ENCODE measurements around the gene APOD. TPM values are rescaled to one million over a fixed set of nuclear protein-coding genes. Genes with fewer than 3 reads are reported as not detected.
A peak's percentile ranks its signal among the peaks of the same experiment; 100 is the strongest.
"Not testable (repeated sequence)": the region's sequence is repeated elsewhere in the genome, so short reads cannot be mapped to it uniquely, and the experiment has no call there.

The APOD gene
- total RNA-seq, 1 experiment from 2014 or later = 0.48 TPM

- H4K20me1 ChIP-seq (ENCODE audit: insufficient read depth); DNase-seq; H3K9me3 ChIP-seq (ENCODE audit: insufficient read depth, low read depth); H3K4me2 ChIP-seq; H3K4me1 ChIP-seq (replicated peaks; ENCODE audit: insufficient read depth); intact Hi-C loops (cut with micrococcal nuclease; ENCODE audit: unreplicated experiment); CTCF ChIA-PET; H2AFZ ChIP-seq; H3K9me2 ChIP-seq (ENCODE audit: insufficient read depth); H3K27ac ChIP-seq; BruUV-seq (replicated peaks); H3K79me2 ChIP-seq (ENCODE audit: low read depth); H3K36me3 ChIP-seq (ENCODE audit: low read depth); POLR2A ChIA-PET (ENCODE audit: unreplicated experiment); H3K27me3 ChIP-seq (ENCODE audit: insufficient read depth, low read depth); H3K4me3 ChIP-seq; H3F3A ChIP-seq (ENCODE audit: insufficient read depth, low read depth): not testable (repeated sequence)
Measured at GRCh38 chr3:195629682-195630081, 45.9 kb upstream of the APOD start.

- H3K79me2 ChIP-seq (ENCODE audit: low read depth); POLR2A ChIA-PET (ENCODE audit: unreplicated experiment); BruUV-seq (replicated peaks); H3K9me2 ChIP-seq (ENCODE audit: insufficient read depth); H4K20me1 ChIP-seq (ENCODE audit: insufficient read depth); H3K4me2 ChIP-seq; H3K4me3 ChIP-seq; DNase-seq; H3F3A ChIP-seq (ENCODE audit: insufficient read depth, low read depth); H3K4me1 ChIP-seq (replicated peaks; ENCODE audit: insufficient read depth); H3K9me3 ChIP-seq (ENCODE audit: insufficient read depth, low read depth); H3K36me3 ChIP-seq (ENCODE audit: low read depth); intact Hi-C loops (cut with micrococcal nuclease; ENCODE audit: unreplicated experiment); H2AFZ ChIP-seq; H3K27ac ChIP-seq; H3K27me3 ChIP-seq (ENCODE audit: insufficient read depth, low read depth): not testable (repeated sequence)
- CTCF ChIA-PET = interaction anchor here (0.6 kb wide), 1 partner anchor 384 kb away, joined by 3 read pairs; no protein-coding TSS in a partner anchor
Measured at GRCh38 chr3:195628386-195628920, 44.7 kb upstream of the APOD start.

- H3K79me2 ChIP-seq (ENCODE audit: low read depth); H3K9me3 ChIP-seq (ENCODE audit: insufficient read depth, low read depth); H3K4me3 ChIP-seq; POLR2A ChIA-PET (ENCODE audit: unreplicated experiment); H3K27ac ChIP-seq; H3K27me3 ChIP-seq (ENCODE audit: insufficient read depth, low read depth); H3F3A ChIP-seq (ENCODE audit: insufficient read depth, low read depth); H2AFZ ChIP-seq; H3K9me2 ChIP-seq (ENCODE audit: insufficient read depth); H3K4me1 ChIP-seq (replicated peaks; ENCODE audit: insufficient read depth); H3K4me2 ChIP-seq; BruUV-seq (replicated peaks); CTCF ChIA-PET; intact Hi-C loops (cut with micrococcal nuclease; ENCODE audit: unreplicated experiment); H4K20me1 ChIP-seq (ENCODE audit: insufficient read depth); DNase-seq; H3K36me3 ChIP-seq (ENCODE audit: low read depth): not testable (repeated sequence)
Measured at GRCh38 chr3:195627515-195628385, 44.0 kb upstream of the APOD start.

DNA sequence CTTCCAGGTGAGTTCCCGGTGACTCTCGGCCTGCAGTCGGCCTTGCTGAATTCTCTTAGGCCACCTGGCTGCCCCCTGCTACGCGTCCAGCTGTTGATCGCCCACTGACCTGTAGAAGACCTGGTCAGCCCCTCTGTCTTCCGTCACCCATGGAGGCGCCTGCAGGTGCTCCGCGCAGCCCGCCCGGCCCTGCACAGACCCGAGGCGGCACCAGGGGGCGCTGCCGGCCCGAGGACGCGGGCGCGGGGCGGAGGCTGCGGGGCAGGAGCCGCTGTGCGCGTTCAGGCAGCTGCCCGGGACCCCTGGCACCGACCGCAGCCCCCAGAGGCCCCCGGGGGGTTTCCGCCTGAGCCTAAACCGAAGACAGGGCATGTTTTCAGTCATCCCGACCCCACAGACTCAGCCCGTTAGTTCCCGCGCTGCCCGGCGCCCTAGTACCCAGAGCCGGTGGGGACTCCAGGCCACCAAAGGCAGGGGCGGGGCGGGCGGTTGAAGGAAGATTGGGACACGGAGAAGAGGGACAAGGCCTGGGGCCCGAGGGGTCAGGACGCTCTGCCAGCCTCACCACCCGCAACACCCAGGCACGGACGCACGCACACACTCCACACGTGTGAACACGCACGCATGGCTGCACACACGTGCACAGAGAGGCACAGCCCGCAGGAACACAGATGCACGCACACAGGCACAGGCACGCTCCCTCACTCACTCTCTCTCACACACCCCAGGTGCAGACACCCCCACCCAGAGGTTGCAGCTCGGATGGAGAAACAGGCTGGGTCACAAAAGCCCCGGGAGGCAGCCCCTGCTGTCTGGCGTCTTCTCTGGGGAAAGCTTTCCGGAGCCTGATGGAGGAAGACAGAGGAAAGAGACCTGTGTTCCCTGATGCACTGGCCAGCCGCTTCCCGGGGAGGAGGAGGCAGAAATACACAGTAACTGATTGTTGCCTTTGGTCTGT lies 41.1 kb upstream of the APOD start:
- H3K4me2 ChIP-seq = peak overlapping the region; percentile 54; the same call in 1 of the 2 replicates
- BruUV-seq (replicated peaks); H3K27ac ChIP-seq; H3K4me1 ChIP-seq (replicated peaks; ENCODE audit: insufficient read depth); H3K4me3 ChIP-seq; H4K20me1 ChIP-seq (ENCODE audit: insufficient read depth); H3K9me2 ChIP-seq (ENCODE audit: insufficient read depth); H3K9me3 ChIP-seq (ENCODE audit: insufficient read depth, low read depth); H3K36me3 ChIP-seq (ENCODE audit: low read depth); intact Hi-C loops (cut with micrococcal nuclease; ENCODE audit: unreplicated experiment); H3K27me3 ChIP-seq (ENCODE audit: insufficient read depth, low read depth); H3K79me2 ChIP-seq (ENCODE audit: low read depth); DNase-seq; CTCF ChIA-PET; H3F3A ChIP-seq (ENCODE audit: insufficient read depth, low read depth); POLR2A ChIA-PET (ENCODE audit: unreplicated experiment); H2AFZ ChIP-seq: not testable (repeated sequence)
- TF ChIP-seq, protein P1, sequence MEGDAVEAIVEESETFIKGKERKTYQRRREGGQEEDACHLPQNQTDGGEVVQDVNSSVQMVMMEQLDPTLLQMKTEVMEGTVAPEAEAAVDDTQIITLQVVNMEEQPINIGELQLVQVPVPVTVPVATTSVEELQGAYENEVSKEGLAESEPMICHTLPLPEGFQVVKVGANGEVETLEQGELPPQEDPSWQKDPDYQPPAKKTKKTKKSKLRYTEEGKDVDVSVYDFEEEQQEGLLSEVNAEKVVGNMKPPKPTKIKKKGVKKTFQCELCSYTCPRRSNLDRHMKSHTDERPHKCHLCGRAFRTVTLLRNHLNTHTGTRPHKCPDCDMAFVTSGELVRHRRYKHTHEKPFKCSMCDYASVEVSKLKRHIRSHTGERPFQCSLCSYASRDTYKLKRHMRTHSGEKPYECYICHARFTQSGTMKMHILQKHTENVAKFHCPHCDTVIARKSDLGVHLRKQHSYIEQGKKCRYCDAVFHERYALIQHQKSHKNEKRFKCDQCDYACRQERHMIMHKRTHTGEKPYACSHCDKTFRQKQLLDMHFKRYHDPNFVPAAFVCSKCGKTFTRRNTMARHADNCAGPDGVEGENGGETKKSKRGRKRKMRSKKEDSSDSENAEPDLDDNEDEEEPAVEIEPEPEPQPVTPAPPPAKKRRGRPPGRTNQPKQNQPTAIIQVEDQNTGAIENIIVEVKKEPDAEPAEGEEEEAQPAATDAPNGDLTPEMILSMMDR (conservative IDR thresholded peaks at IDR 0.05) = 0 out of 2 replicates have a peak, but pooled peaks have one; percentile 5

- H3K27ac ChIP-seq; H3F3A ChIP-seq (ENCODE audit: insufficient read depth, low read depth); H3K9me3 ChIP-seq (ENCODE audit: insufficient read depth, low read depth); H3K27me3 ChIP-seq (ENCODE audit: insufficient read depth, low read depth); H3K4me1 ChIP-seq (replicated peaks; ENCODE audit: insufficient read depth); H4K20me1 ChIP-seq (ENCODE audit: insufficient read depth); DNase-seq; CTCF ChIA-PET; H3K4me3 ChIP-seq; H3K79me2 ChIP-seq (ENCODE audit: low read depth); BruUV-seq (replicated peaks); H3K36me3 ChIP-seq (ENCODE audit: low read depth); intact Hi-C loops (cut with micrococcal nuclease; ENCODE audit: unreplicated experiment); H3K9me2 ChIP-seq (ENCODE audit: insufficient read depth); H3K4me2 ChIP-seq; H2AFZ ChIP-seq; POLR2A ChIA-PET (ENCODE audit: unreplicated experiment): not testable (repeated sequence)
Measured at GRCh38 chr3:195624171-195624570, 40.4 kb upstream of the APOD start.

GRCh38 chr3:195623217-195623965 lies 39.7 kb upstream of the APOD start:
- H4K20me1 ChIP-seq (ENCODE audit: insufficient read depth); H3K4me1 ChIP-seq (replicated peaks; ENCODE audit: insufficient read depth); H3K4me3 ChIP-seq; H3K27me3 ChIP-seq (ENCODE audit: insufficient read depth, low read depth); CTCF ChIA-PET; DNase-seq; H3K27ac ChIP-seq; BruUV-seq (replicated peaks); H3K9me3 ChIP-seq (ENCODE audit: insufficient read depth, low read depth); H3K9me2 ChIP-seq (ENCODE audit: insufficient read depth); H3K4me2 ChIP-seq; H3K36me3 ChIP-seq (ENCODE audit: low read depth); POLR2A ChIA-PET (ENCODE audit: unreplicated experiment); H2AFZ ChIP-seq; H3F3A ChIP-seq (ENCODE audit: insufficient read depth, low read depth); H3K79me2 ChIP-seq (ENCODE audit: low read depth); intact Hi-C loops (cut with micrococcal nuclease; ENCODE audit: unreplicated experiment): not testable (repeated sequence)

Measured in PC-9 (cell line).